CD4-positive, alpha-beta T cell treated with Interleukin-6 for 4 hours (primary cell): ENCODE results near the gene PIP.
"Not testable (repeated sequence)": the region's sequence is repeated elsewhere in the genome, so short reads cannot be mapped to it uniquely, and the experiment has no call there.

Experiments
- DNase-seq: peaks from one replicate; pipeline ENCODE4 v3.0.0-alpha.2; 2020; ENCODE audit warnings: mixed read lengths

The PIP gene, protein sequence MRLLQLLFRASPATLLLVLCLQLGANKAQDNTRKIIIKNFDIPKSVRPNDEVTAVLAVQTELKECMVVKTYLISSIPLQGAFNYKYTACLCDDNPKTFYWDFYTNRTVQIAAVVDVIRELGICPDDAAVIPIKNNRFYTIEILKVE

DNA sequence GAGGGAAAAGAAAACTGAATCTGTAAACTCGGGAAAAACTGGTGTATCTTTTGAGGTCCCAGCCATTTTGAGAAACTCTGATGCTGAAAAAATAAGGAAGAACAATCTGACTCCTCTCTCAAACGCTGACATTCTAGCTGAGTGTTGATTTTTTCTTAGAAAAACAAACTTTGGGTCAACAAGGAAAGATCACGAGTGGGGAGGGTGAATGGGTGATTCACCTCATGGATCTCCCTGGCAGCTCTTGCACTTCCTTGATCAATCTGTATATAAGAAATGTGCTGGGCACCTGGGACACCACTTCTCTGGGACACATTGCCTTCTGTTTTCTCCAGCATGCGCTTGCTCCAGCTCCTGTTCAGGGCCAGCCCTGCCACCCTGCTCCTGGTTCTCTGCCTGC lies at the start of gene PIP:
PIP (plus strand) TSS at position 297 of the 400 bp plus-strand sequence; CDS start at position 337, 40 bp downstream.
- DNase-seq, result no peak

GRCh38 chr7:143085109-143085508 lies 46.8 kb upstream of the PIP start:
- DNase-seq, result no peak

DNA sequence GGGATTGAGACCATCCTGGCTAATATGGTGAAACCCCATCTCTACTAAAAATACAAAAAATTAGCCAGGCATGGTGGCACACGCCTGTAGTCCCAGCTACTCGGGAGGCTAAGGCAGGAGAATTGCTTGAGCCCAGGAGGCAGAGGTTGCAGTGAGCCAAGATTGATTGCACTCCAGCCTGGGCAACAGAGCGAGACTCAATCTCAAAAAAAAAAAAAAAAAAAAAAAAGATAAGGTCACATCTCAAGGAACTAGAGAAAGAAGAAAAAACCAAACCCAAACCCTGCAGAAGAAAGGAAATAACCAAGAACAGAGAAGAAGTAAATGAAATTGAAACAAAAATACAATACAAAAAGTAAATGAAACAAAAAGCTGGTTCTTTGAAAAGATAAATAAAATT lies 46.3 kb upstream of the PIP start:
- not testable (repeated sequence) for DNase-seq

DNA sequence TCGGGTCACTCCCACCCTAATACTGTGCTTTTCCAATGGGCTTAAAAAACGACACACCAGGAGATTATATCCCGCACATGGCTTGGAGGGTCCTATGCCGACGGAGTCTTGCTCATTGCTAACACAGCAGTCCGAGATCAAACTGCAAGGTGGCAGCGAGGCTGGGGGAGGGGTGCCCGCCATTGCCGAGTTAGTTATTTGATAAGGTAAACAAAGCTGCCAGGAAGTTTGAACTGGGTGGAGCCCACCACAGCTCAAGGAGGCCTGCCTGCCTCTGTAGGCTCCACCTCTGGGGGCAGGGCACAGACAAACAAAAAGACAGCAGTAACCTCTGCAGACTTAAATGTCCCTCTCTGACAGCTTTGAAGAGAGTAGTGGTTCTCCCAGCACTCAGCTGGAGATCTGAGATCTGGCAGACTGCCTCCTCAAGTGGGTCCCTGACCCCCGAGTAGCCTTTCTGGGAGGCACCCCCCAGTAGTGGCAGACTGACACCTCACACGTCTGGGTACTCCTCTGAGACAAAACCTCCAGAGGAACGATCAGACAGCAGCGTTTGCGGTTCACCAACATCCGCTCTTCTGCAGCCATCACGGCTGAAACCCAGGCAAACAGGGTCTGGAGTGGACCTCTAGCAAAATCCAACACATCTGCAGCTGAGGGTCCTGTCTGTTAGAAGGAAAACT lies 43.2 kb upstream of the PIP start:
- DNase-seq, result not testable (repeated sequence)

DNA sequence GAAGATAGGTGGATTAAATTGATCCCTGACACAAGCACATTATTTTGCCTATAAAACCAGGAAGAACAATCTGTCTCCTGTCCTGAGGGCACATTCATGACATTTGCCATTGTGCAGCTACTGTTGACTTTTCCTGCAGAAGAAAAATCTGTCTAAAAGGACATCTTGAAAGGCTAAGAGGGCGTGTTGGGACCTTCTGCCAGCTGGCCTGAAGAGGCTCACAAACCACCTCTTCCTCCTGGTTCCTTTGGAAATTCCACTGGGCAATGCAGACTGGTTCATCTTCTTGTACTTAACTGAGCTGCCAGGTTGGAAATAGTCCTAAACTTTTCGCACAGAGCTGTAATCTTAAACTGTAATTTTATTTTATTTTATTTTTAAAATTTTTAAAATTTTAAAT lies 35.7 kb upstream of the PIP start:
- DNase-seq, result no peak

GRCh38 chr7:143099579-143099978 lies 32.3 kb upstream of the PIP start:
- DNase-seq, result not testable (repeated sequence)

GRCh38 chr7:143104759-143105158 lies 27.1 kb upstream of the PIP start:
- no peak for DNase-seq

DNA sequence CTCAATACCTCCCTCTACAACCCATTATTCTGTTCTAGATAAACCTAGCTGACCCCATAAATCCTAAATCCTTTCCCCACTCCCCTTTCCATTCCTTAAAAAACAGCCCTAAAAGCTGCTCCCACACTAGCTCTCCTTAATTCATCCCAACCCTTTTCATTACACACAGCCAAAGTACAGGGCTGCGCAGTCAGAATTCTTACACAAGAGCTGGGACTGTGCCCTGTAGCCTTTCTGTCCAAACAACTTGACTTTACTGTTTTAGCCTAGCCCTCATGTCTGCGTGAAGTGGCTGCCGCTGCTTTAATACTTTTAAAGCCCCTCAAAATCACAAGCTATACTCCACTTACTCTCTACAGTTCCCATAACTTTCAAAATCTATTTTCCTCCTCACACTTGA lies 23.9 kb upstream of the PIP start:
- DNase-seq, result not testable (repeated sequence)

DNA sequence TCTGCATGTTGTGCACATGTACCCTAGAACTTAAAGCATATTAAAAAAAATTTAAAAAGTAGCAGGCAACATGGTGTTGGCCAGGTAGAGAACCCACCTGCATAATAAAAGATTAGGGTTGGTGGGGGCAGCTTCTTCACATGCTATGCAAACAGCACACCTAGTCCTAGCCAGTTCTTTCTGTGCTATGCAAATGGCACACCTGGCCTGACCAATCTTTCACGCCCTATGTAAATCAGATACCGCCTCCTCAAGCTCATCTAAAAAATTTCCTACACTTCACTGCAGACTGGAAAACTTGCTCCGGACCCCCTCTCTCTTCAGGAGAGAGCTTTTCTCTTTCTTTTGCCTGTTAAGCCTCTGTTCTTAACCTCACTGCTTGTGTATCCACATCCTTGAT lies 14.5 kb upstream of the PIP start:
- no peak for DNase-seq

- no peak for DNase-seq
These were observed 11.0 kb upstream of the PIP start for GRCh38 chr7:143120691-143121405.

DNA sequence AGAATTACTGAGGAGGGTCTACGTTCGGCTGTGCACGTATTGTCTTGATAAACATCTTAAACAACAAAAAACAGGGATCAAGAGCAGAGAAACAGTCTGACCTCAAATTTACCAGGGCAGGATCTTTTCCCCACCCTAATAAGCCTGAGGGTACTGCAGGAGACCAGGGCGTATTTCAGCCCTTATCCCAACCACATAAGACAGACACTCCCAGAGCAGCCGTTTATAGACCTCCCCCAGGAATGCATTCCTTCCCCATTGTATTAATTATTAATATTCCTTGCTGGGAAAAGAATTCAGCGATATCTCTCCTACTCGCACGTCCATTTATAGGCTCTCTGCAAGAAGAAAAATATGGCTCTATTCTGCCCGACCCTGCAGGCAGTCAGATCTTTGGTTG lies 8.6 kb upstream of the PIP start:
- not testable (repeated sequence) for DNase-seq

DNA sequence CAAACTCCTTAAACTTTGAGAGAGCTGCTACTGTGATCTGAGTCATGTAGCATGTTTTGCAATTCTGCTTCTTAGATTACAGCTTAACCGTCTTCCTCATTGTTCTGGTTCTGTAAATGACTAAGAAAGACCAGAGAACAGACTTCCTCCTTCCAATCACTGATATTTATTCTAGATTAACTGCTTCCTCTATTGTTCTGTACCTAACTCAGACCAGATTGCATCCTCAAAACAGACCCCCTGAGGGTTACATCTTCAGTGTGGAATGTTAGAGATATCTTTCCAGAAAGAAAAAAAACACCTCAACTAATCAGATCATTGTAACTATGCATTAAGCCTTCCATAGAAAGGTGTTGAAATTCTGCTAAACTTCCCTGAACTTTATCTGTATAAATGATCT lies 5.7 kb upstream of the PIP start:
- no peak for DNase-seq

DNA sequence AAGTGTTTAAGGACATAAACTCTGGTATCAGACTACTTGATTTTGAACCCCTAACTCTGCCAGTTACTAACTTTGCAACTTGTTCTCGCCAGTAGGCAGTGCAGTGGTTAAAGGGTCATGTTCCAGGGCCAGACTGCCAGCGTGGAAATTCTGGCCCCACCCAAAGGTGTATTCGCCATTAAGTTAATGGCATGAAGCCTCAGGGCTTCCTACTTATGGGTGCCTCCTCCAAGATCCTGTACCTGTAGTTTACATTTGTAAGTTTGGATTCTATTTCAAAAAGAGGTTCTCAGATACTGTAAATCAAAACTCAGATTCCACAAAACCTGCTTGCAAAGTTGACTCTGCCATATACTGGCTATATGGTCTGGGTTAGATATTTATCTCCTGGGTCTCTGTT lies 2.8 kb upstream of the PIP start:
- no peak for DNase-seq

- DNase-seq, result no peak
These were observed 2.4 kb upstream of the PIP start for GRCh38 chr7:143129477-143129876.

DNA sequence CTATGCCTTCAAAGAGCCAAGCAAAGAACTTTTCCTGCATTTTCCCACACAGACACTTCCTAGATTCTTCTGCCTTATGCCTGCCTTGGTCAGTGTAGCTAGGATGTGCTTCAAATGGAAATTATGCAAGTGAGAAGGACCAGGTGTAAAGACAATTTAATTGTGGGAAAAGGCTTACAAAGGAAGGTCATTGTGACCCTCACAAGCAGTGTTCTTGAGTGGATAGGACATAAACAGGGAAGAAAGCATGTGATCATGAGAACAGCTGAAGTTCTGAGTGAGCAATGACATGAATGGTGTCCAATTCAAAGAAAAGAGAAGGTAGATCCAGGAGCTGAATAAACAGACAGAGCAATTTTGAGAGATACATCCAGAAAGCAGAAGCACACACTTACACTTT lies 1.3 kb upstream of the PIP start:
- no peak for DNase-seq

DNA sequence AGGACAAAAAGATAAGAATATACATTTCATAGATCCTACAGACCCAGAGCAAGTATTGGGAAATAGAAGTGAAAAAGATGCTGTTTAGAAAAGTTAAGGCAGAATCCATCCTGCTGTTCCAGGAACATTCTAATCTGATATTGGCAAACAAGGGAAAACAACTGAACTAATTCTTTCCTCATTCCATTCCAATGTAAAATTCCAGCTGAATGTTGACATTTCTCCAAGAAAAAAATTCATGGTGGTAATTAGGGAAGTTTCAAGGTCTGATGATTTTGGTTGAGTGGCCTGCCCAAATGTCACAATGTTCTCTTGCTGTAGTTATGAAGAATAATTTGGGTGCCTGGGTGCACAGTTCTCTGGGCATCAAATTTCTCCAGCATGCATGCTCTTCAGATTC lies 15.2 kb downstream of the PIP start:
- no peak for DNase-seq

DNA sequence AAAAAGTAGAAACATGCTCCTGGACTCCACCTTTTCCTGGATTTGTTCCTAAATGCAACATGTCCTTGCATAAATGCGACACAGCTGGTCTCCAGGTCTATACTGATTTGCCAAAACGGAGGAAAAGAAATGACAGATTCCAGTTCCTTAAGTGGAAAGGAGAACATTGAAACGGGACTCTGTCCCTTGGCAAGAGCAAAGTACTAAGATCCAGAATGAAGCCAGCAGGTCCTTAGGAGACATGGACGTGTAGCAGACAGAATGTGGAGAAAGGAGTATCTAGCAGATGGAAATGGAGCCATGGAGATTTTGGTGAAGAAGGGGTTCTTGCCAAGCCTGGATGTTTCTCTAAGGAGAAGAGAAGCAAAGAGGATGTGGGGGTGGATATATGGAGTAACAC lies 16.2 kb downstream of the PIP start:
- no peak for DNase-seq

DNA sequence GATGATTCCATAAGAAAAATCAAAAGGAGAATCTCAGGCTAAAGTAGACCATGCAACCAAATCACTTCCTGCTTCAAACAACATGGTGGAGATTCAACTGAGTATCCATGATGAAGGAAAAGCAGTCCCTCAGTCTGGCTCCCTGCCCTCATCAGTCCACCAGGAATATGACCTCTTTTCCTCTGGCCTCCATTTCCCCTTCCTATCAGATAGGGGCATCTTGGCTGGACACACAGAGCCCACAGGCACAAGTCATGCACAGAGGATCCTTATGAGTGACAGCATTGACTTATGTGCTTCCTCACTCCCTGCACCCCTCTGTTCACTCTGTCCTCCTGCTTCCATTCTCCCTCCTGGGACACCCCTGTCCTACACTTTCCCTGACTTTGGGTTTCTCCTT lies 16.8 kb downstream of the PIP start:
- no peak for DNase-seq

- not testable (repeated sequence) for DNase-seq
These were observed 18.8 kb downstream of the PIP start for GRCh38 chr7:143150696-143151095.

DNA sequence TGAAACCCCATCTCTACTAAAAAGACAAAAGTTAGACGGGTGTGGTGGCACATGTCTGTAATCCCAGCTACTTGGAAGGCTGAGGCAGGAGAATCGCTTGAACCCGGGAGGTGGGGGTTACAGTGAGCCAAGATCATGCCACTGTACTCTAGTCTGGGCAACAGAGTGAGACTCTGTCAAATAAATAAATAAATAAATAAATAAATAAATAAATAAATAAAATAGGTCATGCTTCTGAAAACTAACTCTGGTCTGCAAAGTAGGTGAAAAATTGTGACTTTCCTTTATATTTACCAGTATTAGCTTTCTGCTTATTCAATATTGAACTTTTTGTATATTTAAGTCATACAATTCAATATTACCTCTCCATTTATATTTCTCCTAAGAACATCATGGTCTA lies 26.7 kb downstream of the PIP start:
- not testable (repeated sequence) for DNase-seq

DNA sequence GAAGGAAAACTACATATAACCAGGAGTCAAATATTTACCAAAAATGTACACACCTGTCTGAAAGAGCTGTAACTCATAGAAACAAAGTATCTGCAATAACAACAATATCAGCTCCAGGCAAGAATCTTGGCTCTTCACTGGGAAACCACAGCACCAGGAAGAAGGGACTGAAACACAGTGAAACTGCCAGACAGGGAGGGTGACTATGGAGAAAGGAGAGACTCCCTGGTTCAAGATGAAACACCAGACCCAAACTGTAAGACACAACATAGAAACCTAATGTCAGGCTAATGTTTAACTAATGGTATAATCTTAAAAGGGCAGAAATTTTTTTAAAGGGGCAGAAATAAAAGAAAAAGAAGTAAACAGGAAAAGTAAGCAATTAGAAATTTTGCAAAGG lies 39.8 kb downstream of the PIP start:
- no peak for DNase-seq

GRCh38 chr7:143172354-143172753 lies 40.5 kb downstream of the PIP start:
- no peak for DNase-seq

DNA sequence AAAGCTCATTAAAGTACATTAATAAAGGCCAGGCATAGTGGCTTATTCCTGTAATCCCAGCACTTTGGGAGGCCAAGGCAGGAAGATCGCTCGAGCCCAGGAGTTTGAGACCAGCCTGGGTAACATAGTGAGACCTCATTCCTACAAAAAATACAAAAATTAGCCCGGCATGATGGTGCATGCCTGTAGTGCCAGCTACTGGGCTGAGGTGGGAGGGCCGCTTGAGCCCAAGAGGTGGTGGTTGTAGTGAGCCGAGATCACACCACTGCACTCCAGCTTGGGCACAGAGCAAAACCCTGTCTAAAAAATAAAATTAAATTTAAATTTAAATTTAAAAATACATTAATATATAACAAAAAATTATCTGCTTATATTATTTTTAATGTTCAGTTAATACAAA lies 44.3 kb downstream of the PIP start:
- no peak for DNase-seq

DNA sequence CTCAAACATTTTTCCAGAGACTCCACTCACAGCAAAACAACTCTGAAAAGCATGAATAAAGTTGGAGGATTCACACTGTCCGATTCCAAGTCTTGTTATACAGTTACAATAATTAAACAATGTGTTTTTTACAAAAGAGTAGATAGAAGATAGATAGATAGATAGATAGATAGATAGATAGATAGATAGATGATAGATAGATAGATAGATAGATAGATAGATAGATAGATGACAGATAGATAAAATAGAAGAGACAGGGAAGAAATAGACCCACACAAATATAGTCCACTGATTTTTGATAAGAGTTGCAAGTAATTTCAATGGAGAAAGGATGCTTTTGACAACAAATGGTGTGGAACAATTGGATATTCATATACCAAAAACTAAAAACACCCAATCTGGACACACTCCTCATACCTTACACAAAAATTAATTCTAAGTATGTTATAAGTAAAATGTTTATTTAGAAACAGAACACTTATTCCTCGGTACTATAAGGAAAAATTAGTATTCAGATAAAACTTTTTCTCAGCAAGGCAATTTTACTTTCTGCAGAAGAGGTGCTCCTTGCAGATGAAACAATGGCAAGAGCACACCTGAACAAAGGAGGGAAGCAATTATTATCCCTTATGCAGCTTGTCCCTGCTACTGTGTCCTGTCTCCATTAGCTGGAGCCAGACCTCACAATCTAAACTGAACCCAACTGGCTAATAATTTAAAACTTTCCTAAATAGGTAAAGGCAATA lies 45.7 kb downstream of the PIP start:
- no peak for DNase-seq
